HFF-Myc (cell line): ENCODE data around the gene ZNF827.

Experiments
- DNase-seq: peaks from one replicate; pipeline ENCODE4 v3.0.0-alpha.2; 2011; ENCODE audit warnings: low read depth; ENCODE audit errors: extremely low read depth
- H3K4me3 ChIP-seq: replicated peaks from 2 replicates; pipeline ENCODE4 v1.5.1; 2011; ENCODE audit warnings: low read depth, mild to moderate bottlenecking, control low read depth, low read length
- CTCF ChIP-seq: IDR thresholded peaks from 2 replicates; pipeline ENCODE4 v1.5.1; 2012; ENCODE audit warnings: mild to moderate bottlenecking, low read depth, low read length, control low read depth; ENCODE audit errors: missing control alignments

Gene ZNF827

GRCh38 chr4:145732895-145733880, 205.4 kb downstream of the ZNF827 start:
- peak; percentile 76 for DNase-seq
- H3K4me3 ChIP-seq: peak overlapping the region; percentile 44
- no peak for TF ChIP-seq CTCF

- TF ChIP-seq CTCF: no peak
- peak overlapping the region; percentile 44 for H3K4me3 ChIP-seq
- no peak for DNase-seq
Observed at GRCh38 chr4:145732001-145732815, 206.4 kb downstream of the ZNF827 start.

GRCh38 chr4:145731028-145731427, 207.6 kb downstream of the ZNF827 start:
- H3K4me3 ChIP-seq: no peak overlapping the region
- no peak for DNase-seq
- TF ChIP-seq CTCF: no peak

- no peak for DNase-seq
- TF ChIP-seq CTCF: no peak
- H3K4me3 ChIP-seq: no peak overlapping the region
Observed at GRCh38 chr4:145730026-145730425, 208.6 kb downstream of the ZNF827 start.

GRCh38 chr4:145723336-145723735, 215.3 kb downstream of the ZNF827 start:
- TF ChIP-seq CTCF: no peak
- H3K4me3 ChIP-seq: no peak overlapping the region
- DNase-seq: no peak

GRCh38 chr4:145722561-145722960, 216.1 kb downstream of the ZNF827 start:
- DNase-seq: no peak
- no peak overlapping the region for H3K4me3 ChIP-seq
- no peak for TF ChIP-seq CTCF
